ENCODE data around the gene UBAC2. TPM values are rescaled to one million over a fixed set of nuclear protein-coding genes. Genes with fewer than 3 reads are reported as not detected.

The UBAC2 gene
- polyA plus RNA-seq, 6 donors from 2014 or later = 107 to 132 (median 115) TPM

- no peak for DNase-seq
- Mint-ChIP-seq H3K4me3 (peak overlapping the region in 1 of 8 donors; percentile 81), H3K4me1 (peaks cover 61 to 72% (median 71%) of the 10 kb centered on the region in 3 donors), H3K36me3 (peaks cover 0 to 24% of the 10 kb centered on the region in 2 donors), H3K9me3 (peaks cover 0 to 14% (median 0%) of the 10 kb centered on the region in 7 donors), H3K27ac (peak overlapping the region in 5 of 6 donors; percentile 90 to 97 (median 95)), H3K27me3 (no peaks in the 10 kb centered on the region)
- no peak for ATAC-seq (ENCODE audit: low read depth in 2 of 2)
Measured at GRCh38 chr13:99272481-99272880, 71.8 kb downstream of the UBAC2 start.

GRCh38 chr13:99273128-99273527 is 72.5 kb downstream of the UBAC2 start:
- H3K27ac Mint-ChIP-seq = peak overlapping the region in 5 of 6 donors; percentile 61 to 95 (median 76)
- peaks cover 0 to 14% (median 0%) of the 10 kb centered on the region in 7 donors for H3K9me3 Mint-ChIP-seq
- peaks cover 0 to 24% of the 10 kb centered on the region in 2 donors for H3K36me3 Mint-ChIP-seq
- ATAC-seq (ENCODE audit: low read depth in 2 of 2) (no peak), DNase-seq (no peak)
- H3K4me3 Mint-ChIP-seq = peak overlapping the region in 3 of 8 donors; percentile 19 to 81 (median 20)
- H3K4me1 Mint-ChIP-seq = peaks cover 65 to 79% (median 77%) of the 10 kb centered on the region in 3 donors
- H3K27me3 Mint-ChIP-seq = no peaks in the 10 kb centered on the region

- Mint-ChIP-seq H3K9me3 (peaks cover 0 to 14% (median 0%) of the 10 kb centered on the region in 7 donors), H3K4me3 (peak overlapping the region in 1 of 8 donors; percentile 47), H3K36me3 (peaks cover 8 to 30% of the 10 kb centered on the region in 2 donors), H3K27ac (peak overlapping the region in 4 of 6 donors; percentile 65 to 95 (median 87)), H3K4me1 (peaks cover 71 to 95% (median 89%) of the 10 kb centered on the region in 3 donors), H3K27me3 (no peaks in the 10 kb centered on the region)
- no peak for ATAC-seq (ENCODE audit: low read depth in 2 of 2)
- no peak for DNase-seq
Measured at GRCh38 chr13:99275093-99275469, 74.4 kb downstream of the UBAC2 start.

GRCh38 chr13:99276706-99277105 is 76.1 kb downstream of the UBAC2 start:
- Mint-ChIP-seq H3K4me1 (peaks cover 71 to 95% (median 89%) of the 10 kb centered on the region in 3 donors), H3K9me3 (peaks cover 0 to 13% (median 0%) of the 10 kb centered on the region in 7 donors), H3K36me3 (peaks cover 12 to 36% of the 10 kb centered on the region in 2 donors), H3K4me3 (peak overlapping the region in 2 of 8 donors; percentile 6), H3K27ac (peak overlapping the region in 3 of 6 donors; percentile 47 to 95 (median 68)), H3K27me3 (no peaks in the 10 kb centered on the region)
- ATAC-seq (ENCODE audit: low read depth in 2 of 2) (no peak), DNase-seq (no peak)

DNA sequence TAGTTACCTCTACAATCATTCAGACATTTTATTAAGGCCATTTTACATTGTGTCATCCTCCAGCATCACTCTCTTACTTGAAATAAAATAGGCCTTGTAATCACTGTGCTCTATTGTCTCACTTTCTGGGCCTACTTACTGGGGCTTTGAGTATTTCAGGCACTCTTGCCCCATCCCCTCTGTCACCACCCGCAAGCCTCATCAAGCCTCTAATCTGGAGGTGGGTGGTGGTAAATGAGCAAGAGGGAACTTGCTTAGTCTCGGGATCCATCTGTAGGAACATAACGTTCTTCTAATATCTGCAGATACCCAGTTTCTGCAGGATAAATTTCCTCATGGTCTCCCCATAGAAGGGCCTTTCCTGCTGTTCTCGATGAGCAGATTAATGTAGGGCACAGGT is 77.0 kb downstream of the UBAC2 start:
- Mint-ChIP-seq H3K36me3 (peaks cover 12 to 29% of the 10 kb centered on the region in 2 donors), H3K9me3 (peaks cover 0 to 4% (median 0%) of the 10 kb centered on the region in 7 donors), H3K27me3 (no peaks in the 10 kb centered on the region), H3K4me1 (peaks cover 71 to 95% (median 88%) of the 10 kb centered on the region in 3 donors), H3K27ac (peak overlapping the region in 4 of 6 donors; percentile 33 to 92 (median 53)), H3K4me3 (peak overlapping the region in 3 of 8 donors; percentile 3 to 44 (median 38))
- no peak for ATAC-seq (ENCODE audit: low read depth in 2 of 2)
- no peak for DNase-seq

GRCh38 chr13:99278200-99278599 is 77.5 kb downstream of the UBAC2 start:
- no peak for ATAC-seq (ENCODE audit: low read depth in 2 of 2)
- Mint-ChIP-seq H3K36me3 (peaks cover 12 to 24% of the 10 kb centered on the region in 2 donors), H3K4me3 (peak overlapping the region in 3 of 8 donors; percentile 1 to 35 (median 12)), H3K27me3 (no peaks in the 10 kb centered on the region), H3K27ac (peak overlapping the region in 3 of 6 donors; percentile 69 to 81 (median 81)), H3K4me1 (peaks cover 74 to 95% (median 89%) of the 10 kb centered on the region in 3 donors), H3K9me3 (peaks cover 0 to 2% (median 0%) of the 10 kb centered on the region in 7 donors)
- no peak for DNase-seq

GRCh38 chr13:99278843-99279242 is 78.2 kb downstream of the UBAC2 start:
- Mint-ChIP-seq H3K27me3 (no peaks in the 10 kb centered on the region), H3K27ac (peak overlapping the region in 3 of 6 donors; percentile 90 to 98 (median 94)), H3K4me1 (peaks cover 68 to 93% (median 90%) of the 10 kb centered on the region in 3 donors), H3K9me3 (peaks cover 0 to 2% (median 0%) of the 10 kb centered on the region in 7 donors), H3K36me3 (peaks cover 12 to 24% of the 10 kb centered on the region in 2 donors), H3K4me3 (peak overlapping the region in 7 of 8 donors; percentile 10 to 78 (median 62))
- no peak for ATAC-seq (ENCODE audit: low read depth in 2 of 2)
- no peak for DNase-seq

- Mint-ChIP-seq H3K4me3 (peak overlapping the region in 6 of 8 donors; percentile 10 to 91 (median 59)), H3K4me1 (peaks cover 68 to 93% (median 91%) of the 10 kb centered on the region in 3 donors), H3K36me3 (peaks cover 12 to 24% of the 10 kb centered on the region in 2 donors), H3K9me3 (peaks cover 0 to 2% (median 0%) of the 10 kb centered on the region in 7 donors), H3K27ac (peak overlapping the region in 4 of 6 donors; percentile 70 to 98 (median 88)), H3K27me3 (no peaks in the 10 kb centered on the region)
- ATAC-seq (ENCODE audit: low read depth in 2 of 2) = no peak
- no peak for DNase-seq
Measured at GRCh38 chr13:99279637-99280036, 79.0 kb downstream of the UBAC2 start.

GRCh38 chr13:99280166-99280565 is 79.5 kb downstream of the UBAC2 start:
- peak overlapping the region in 6 of 8 donors; percentile 21 to 91 (median 75) for H3K4me3 Mint-ChIP-seq
- H3K27me3 Mint-ChIP-seq = no peaks in the 10 kb centered on the region
- peak overlapping the region; percentile 31 to 98 (median 84) for H3K27ac Mint-ChIP-seq
- H3K36me3 Mint-ChIP-seq = peaks cover 12 to 20% of the 10 kb centered on the region in 2 donors
- H3K9me3 Mint-ChIP-seq = no peaks in the 10 kb centered on the region
- ATAC-seq (ENCODE audit: low read depth in 2 of 2) (no peak), DNase-seq (no peak)
- peaks cover 68 to 93% (median 91%) of the 10 kb centered on the region in 3 donors for H3K4me1 Mint-ChIP-seq

DNA sequence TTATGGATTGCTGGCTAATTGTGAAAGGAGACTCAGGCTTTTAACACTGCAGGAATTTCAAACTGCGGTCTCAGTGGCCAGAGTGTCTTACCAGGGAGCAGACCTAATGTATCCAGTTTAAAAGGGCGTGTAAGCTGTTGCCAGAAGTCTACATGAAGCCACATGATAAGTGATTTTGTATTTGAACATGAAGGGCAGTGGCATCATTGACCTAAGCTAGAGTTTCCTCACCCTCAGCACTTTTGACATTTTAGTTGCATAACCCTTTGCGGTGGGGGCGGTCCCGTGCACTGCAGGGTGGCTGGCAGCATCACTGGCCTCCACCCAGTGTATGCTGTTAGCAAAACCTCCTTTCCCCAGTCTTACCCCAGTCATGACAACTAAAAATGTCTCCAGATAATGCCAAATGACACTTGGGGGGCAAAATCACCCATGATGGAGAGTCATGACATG is 81.2 kb downstream of the UBAC2 start:
- ATAC-seq (ENCODE audit: low read depth in 2 of 2) = peak; percentile 74 to 75
- peaks cover 12% of the 10 kb centered on the region in 2 donors for H3K36me3 Mint-ChIP-seq
- H3K27me3 Mint-ChIP-seq = no peaks in the 10 kb centered on the region
- peak overlapping the region; percentile 96 to 98 (median 98) for H3K27ac Mint-ChIP-seq
- peaks cover 67 to 94% (median 92%) of the 10 kb centered on the region in 3 donors for H3K4me1 Mint-ChIP-seq
- peak overlapping the region; percentile 48 to 91 (median 78) for H3K4me3 Mint-ChIP-seq
- no peak for DNase-seq
- H3K9me3 Mint-ChIP-seq = no peaks in the 10 kb centered on the region

DNA sequence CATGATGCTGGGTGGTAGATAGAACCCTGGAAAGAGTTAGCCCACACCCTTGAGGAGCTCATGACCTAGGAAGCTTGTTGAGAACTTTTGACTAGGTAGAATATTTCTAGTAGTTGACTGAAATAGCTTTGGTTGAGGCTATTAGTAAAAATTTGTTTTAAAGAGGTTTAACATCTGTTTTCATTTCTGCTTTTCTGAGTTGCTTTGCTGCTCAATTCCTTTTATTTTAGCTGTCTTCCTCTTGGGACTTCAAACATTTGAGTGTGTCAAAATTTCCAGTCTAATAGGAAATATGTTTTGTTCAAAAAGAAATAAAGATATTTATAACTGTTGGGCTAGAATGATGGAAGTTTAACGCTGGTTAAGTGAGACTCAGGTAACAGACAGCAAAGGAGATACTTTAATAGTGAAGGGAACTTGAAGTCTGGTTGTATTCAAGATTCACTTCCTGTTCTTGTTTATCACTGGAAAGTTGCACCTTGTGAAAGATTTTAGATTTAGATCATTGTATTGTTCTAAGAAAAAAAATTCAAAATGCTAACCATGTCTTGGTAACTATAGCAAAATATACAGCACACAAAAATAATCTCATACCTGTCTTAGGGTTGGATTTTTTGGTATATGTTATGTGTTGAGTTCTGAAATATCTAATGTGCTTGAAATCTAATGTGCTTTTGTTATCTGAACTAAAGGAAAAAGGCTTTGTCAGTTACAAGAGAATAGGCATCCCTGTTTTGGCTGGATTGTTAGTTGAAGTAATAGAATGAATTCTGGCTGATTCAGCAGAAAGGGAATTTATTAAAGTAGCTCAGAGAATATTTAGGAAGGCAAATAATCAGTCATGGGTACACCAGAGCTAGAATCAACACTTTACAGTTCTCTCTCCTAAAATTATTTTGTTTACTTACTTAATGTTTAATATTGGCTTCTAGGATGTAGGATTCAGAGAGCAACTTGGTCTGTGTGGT is 81.9 kb downstream of the UBAC2 start:
- Mint-ChIP-seq H3K36me3 (peaks cover 12 to 18% of the 10 kb centered on the region in 2 donors), H3K4me3 (peak overlapping the region; percentile 59 to 85 (median 76)), H3K27me3 (no peaks in the 10 kb centered on the region), H3K9me3 (no peaks in the 10 kb centered on the region), H3K4me1 (peaks cover 70 to 96% (median 92%) of the 10 kb centered on the region in 3 donors), H3K27ac (peak overlapping the region; percentile 96 to 98 (median 98))
- peak; percentile 67 to 71 for ATAC-seq (ENCODE audit: low read depth in 2 of 2)
- DNase-seq = peak; percentile 74

GRCh38 chr13:99285432-99286182 is 85.0 kb downstream of the UBAC2 start:
- H3K4me1 Mint-ChIP-seq = peaks cover 65 to 94% (median 94%) of the 10 kb centered on the region in 3 donors
- H3K27ac Mint-ChIP-seq = peak overlapping the region in 5 of 6 donors; percentile 78 to 98 (median 93)
- peak overlapping the region in 4 of 8 donors; percentile 12 to 61 (median 25) for H3K4me3 Mint-ChIP-seq
- no peaks in the 10 kb centered on the region for H3K27me3 Mint-ChIP-seq
- H3K9me3 Mint-ChIP-seq = no peaks in the 10 kb centered on the region
- DNase-seq = no peak
- no peak for ATAC-seq (ENCODE audit: low read depth in 2 of 2)
- peaks cover 4 to 26% of the 10 kb centered on the region in 2 donors for H3K36me3 Mint-ChIP-seq

Measured in naive B cell (primary cell).